Fibroblast of pulmonary artery (primary cell): ENCODE data around the gene CACNA2D3.

Source experiments
- DNase-seq: peaks from one replicate; pipeline ENCODE4 v3.0.0-alpha.2; 2010; ENCODE audit warnings: low read depth
- H3K4me3 ChIP-seq: replicated peaks from 2 replicates; pipeline ENCODE4 v1.5.1; 2011; ENCODE audit warnings: low read depth, mild to moderate bottlenecking, control low read depth, low read length, moderate library complexity
- CTCF ChIP-seq: IDR thresholded peaks from 2 replicates; pipeline ENCODE4 v1.5.1; 2011; ENCODE audit warnings: mild to moderate bottlenecking, control low read depth, low read length, inconsistent platforms; ENCODE audit errors: missing control alignments

The CACNA2D3 gene

GRCh38 chr3:54604495-54604894 is 482.1 kb downstream of the CACNA2D3 start:
- DNase-seq: no peak
- no peak overlapping the region for H3K4me3 ChIP-seq
- TF ChIP-seq CTCF: no peak

DNA sequence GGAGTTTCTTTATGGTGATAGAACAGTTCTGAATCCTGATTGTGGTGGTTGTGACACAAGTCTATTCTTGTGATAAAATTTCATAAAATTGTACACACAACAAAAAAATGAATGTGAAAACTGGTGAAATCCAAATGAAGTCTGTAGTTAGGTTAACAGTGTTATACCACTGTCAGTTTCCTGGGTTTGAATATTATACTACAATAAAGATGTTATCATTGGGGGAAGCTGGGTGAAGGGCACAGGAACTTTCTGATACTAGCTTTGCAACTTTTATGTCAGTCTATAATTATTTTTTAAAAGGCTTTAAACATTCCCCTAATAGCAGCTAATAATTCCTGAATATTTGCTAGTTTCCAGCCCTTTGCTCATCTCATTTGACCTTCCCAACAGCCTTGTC is 485.7 kb downstream of the CACNA2D3 start:
- DNase-seq: no peak
- TF ChIP-seq CTCF: no peak
- H3K4me3 ChIP-seq: no peak overlapping the region

DNA sequence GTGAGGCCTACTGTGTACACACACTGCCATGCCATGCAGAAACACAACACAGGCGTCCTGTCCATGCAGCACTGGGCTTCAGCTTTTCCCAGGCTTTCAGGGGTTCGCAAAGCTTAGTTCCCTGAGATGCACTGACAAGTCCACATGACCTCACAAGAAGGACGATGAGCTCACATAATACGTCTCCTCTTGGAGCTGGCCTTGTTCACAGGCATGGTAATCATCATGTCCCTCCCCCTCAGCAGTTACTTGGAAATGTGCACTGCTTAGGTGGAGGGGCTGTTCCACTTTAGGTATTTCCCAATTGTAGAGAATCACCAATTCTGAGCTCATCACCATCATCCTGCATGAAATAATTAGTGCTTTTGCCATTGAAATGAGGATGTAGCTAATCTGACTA is 496.7 kb downstream of the CACNA2D3 start:
- no peak for DNase-seq
- H3K4me3 ChIP-seq: no peak overlapping the region
- no peak for TF ChIP-seq CTCF

- H3K4me3 ChIP-seq: no peak overlapping the region
- no peak for TF ChIP-seq CTCF
- DNase-seq: no peak
These were observed 497.2 kb downstream of the CACNA2D3 start for GRCh38 chr3:54619531-54619930.

DNA sequence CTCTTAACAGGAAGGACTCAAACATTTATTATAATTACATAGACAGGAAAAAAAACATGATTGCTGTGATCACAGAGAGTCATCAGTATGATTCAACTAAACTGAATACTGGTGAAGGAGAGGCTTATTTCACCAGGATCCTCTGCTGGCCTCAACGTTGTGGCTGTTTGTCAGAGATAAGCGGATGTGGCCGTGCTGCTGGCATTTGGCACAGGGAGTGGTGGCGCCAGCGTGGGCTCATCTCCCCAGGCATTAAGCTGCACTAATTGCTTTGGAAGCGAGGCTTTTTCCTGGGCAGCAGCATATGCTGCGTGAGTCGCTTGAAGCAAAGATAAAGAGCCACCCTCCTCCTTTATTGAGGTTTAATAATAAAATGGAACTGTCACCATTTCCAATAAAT is 498.8 kb downstream of the CACNA2D3 start:
- no peak overlapping the region for H3K4me3 ChIP-seq
- DNase-seq: no peak
- TF ChIP-seq CTCF: no peak

GRCh38 chr3:54622678-54623077 is 500.3 kb downstream of the CACNA2D3 start:
- DNase-seq: no peak
- no peak for TF ChIP-seq CTCF
- no peak overlapping the region for H3K4me3 ChIP-seq
